ENCODE results near the gene PTPRE. TPM values are rescaled to one million over a fixed set of nuclear protein-coding genes. Genes with fewer than 3 reads are reported as not detected.
A peak's percentile ranks its signal among the peaks of the same experiment; 100 is the strongest.

The PTPRE gene
- total and polyA plus RNA-seq, 8 donors = 6.8 to 88.7 (median 9.3) TPM

GRCh38 chr10:128011059-128011979 lies 104.4 kb downstream of the PTPRE start:
- Histone ChIP-seq H3K27me3 (no peaks in the 10 kb centered on the region), H3K9me3 (no peaks in the 10 kb centered on the region), H3K36me3 (no peaks in the 10 kb centered on the region), H3K4me3 (no peak overlapping the region), H3K27ac (no peak overlapping the region), H3K4me1 (peaks cover 31 to 36% of the 10 kb centered on the region in 2 donors)
- DNase-seq (peak; percentile 75 to 96 (median 88)), ATAC-seq (peak; percentile 84)
- intact Hi-C loops (cut with DNase I) = loop anchor here (2.0 to 10.0 kb wide), 2 partner anchors 105 to 107 kb away; partner anchors contain the start of gene PTPRE (in 2 of the 2)
- peak; percentile 95 to 99 for TF ChIP-seq CTCF (IDR thresholded peaks at IDR 0.05)

- no peak overlapping the region for H3K27ac ChIP-seq
- H3K27me3 ChIP-seq = no peaks in the 10 kb centered on the region
- no peak for ATAC-seq
- no peak for TF ChIP-seq CTCF (IDR thresholded peaks at IDR 0.05)
- H3K9me3 ChIP-seq = no peaks in the 10 kb centered on the region
- H3K36me3 ChIP-seq = no peaks in the 10 kb centered on the region
- DNase-seq = no peak
- intact Hi-C loops (cut with DNase I) = loop anchor here in 1 of 2 donors (10.0 kb wide), 1 partner anchor 109 kb away; the partner anchor contains the start of gene PTPRE
- H3K4me3 ChIP-seq = no peak overlapping the region
- peaks cover 21 to 31% of the 10 kb centered on the region in 2 donors for H3K4me1 ChIP-seq
Observed at GRCh38 chr10:128013626-128014025, 106.7 kb downstream of the PTPRE start.

GRCh38 chr10:128014236-128014635 lies 107.3 kb downstream of the PTPRE start:
- H3K27me3 ChIP-seq = no peaks in the 10 kb centered on the region
- H3K36me3 ChIP-seq = no peaks in the 10 kb centered on the region
- H3K27ac ChIP-seq = no peak overlapping the region
- ATAC-seq = no peak
- H3K4me3 ChIP-seq = no peak overlapping the region
- intact Hi-C loops (cut with DNase I) = loop anchor here in 1 of 2 donors (10.0 kb wide), 1 partner anchor 109 kb away; the partner anchor contains the start of gene PTPRE
- H3K4me1 ChIP-seq = peaks cover 17 to 25% of the 10 kb centered on the region in 2 donors
- no peak for TF ChIP-seq CTCF (IDR thresholded peaks at IDR 0.05)
- no peak for DNase-seq
- no peaks in the 10 kb centered on the region for H3K9me3 ChIP-seq

- no peak overlapping the region for H3K4me3 ChIP-seq
- H3K36me3 ChIP-seq = peaks cover 0 to 7% of the 10 kb centered on the region in 2 donors
- H3K27me3 ChIP-seq = no peaks in the 10 kb centered on the region
- H3K4me1 ChIP-seq = peaks cover 1 to 2% of the 10 kb centered on the region in 2 donors
- H3K9me3 ChIP-seq = no peaks in the 10 kb centered on the region
- intact Hi-C loops (cut with DNase I) = loop anchor here in 1 of 2 donors (10.0 kb wide), 1 partner anchor 112 kb away; the partner anchor contains the start of gene PTPRE
- no peak for TF ChIP-seq CTCF (IDR thresholded peaks at IDR 0.05)
- ATAC-seq = no peak
- peak in 1 of 4 donors; percentile 47 for DNase-seq
- no peak overlapping the region for H3K27ac ChIP-seq
Observed at GRCh38 chr10:128016423-128017060, 109.6 kb downstream of the PTPRE start.
